ENCODE data around the gene TMEM209. TPM values are rescaled to one million over a fixed set of nuclear protein-coding genes. Genes with fewer than 3 reads are reported as not detected.
"Not testable (repeated sequence)": the region's sequence is repeated elsewhere in the genome, so short reads cannot be mapped to it uniquely, and the experiment has no call there.

Gene TMEM209
- total and polyA plus RNA-seq, 9 donors = 7.6 to 26.1 (median 14.9) TPM

- Histone ChIP-seq H3K27me3 (no peaks in the 10 kb centered on the region), H3K4me3 (no peak overlapping the region), H3K36me3 (no peaks in the 10 kb centered on the region), H3K4me1 (ENCODE audit: insufficient read depth) (no peaks in the 10 kb centered on the region), H3K27ac (no peak overlapping the region), H3K9me3 (no peaks in the 10 kb centered on the region)
- WGBS, 3 donors = 60 to 63% (median 63%) methylated on average over 5 of the region's 5 CpGs
- intact Hi-C loops (cut with DNase I) = no loop called here
- peak in 4 of 5 donors; percentile 27 to 48 (median 36) for DNase-seq
- TF ChIP-seq POLR2A (IDR thresholded peaks at IDR 0.05) (no peak), EP300 (IDR thresholded peaks at IDR 0.05) (no peak), CTCF (IDR thresholded peaks at IDR 0.05) (peak in 1 of 3 donors; percentile 20)
Measured at GRCh38 chr7:130242198-130243014, 37.2 kb upstream of the TMEM209 start.

- intact Hi-C loops (cut with DNase I) = no loop called here
- no peaks in the 10 kb centered on the region for H3K4me1 ChIP-seq (ENCODE audit: insufficient read depth)
- no peaks in the 10 kb centered on the region for H3K36me3 ChIP-seq
- no peak overlapping the region for H3K4me3 ChIP-seq
- no peak overlapping the region for H3K27ac ChIP-seq
- no peaks in the 10 kb centered on the region for H3K27me3 ChIP-seq
- WGBS, 3 donors = 83 to 96% (median 89%) methylated on average over 1 of the region's 1 CpG
- no peak for DNase-seq
- no peaks in the 10 kb centered on the region for H3K9me3 ChIP-seq
- TF ChIP-seq CTCF (IDR thresholded peaks at IDR 0.05) = no peak
- no peak for TF ChIP-seq EP300 (IDR thresholded peaks at IDR 0.05)
- no peak for TF ChIP-seq POLR2A (IDR thresholded peaks at IDR 0.05)
Measured at GRCh38 chr7:130240240-130240639, 35.0 kb upstream of the TMEM209 start.

- 79 to 88% (median 87%) methylated on average over 4 of the region's 4 CpGs for WGBS, 3 donors
- not testable (repeated sequence) for H3K9me3 ChIP-seq; H3K4me1 ChIP-seq (ENCODE audit: insufficient read depth); H3K36me3 ChIP-seq; DNase-seq; H3K27me3 ChIP-seq; H3K27ac ChIP-seq; H3K4me3 ChIP-seq
- intact Hi-C loops (cut with DNase I) = loop anchor here in 1 of 4 donors (5.0 kb wide), 1 partner anchor 1904 kb away; no protein-coding TSS in a partner anchor
Measured at GRCh38 chr7:130236361-130236760, 31.2 kb upstream of the TMEM209 start.

GRCh38 chr7:130234078-130234477 is 28.9 kb upstream of the TMEM209 start:
- intact Hi-C loops (cut with DNase I) = no loop called here
- no peak for DNase-seq
- Histone ChIP-seq H3K27ac (no peak overlapping the region), H3K27me3 (no peaks in the 10 kb centered on the region), H3K4me3 (no peak overlapping the region), H3K4me1 (ENCODE audit: insufficient read depth) (no peaks in the 10 kb centered on the region), H3K9me3 (no peaks in the 10 kb centered on the region), H3K36me3 (no peaks in the 10 kb centered on the region)
- WGBS, 3 donors = 87 to 90% (median 88%) methylated on average over 2 of the region's 2 CpGs
- TF ChIP-seq POLR2A (IDR thresholded peaks at IDR 0.05) (no peak), CTCF (IDR thresholded peaks at IDR 0.05) (no peak), EP300 (IDR thresholded peaks at IDR 0.05) (no peak)

GRCh38 chr7:130232209-130232608 is 27.0 kb upstream of the TMEM209 start:
- no peaks in the 10 kb centered on the region for H3K4me1 ChIP-seq (ENCODE audit: insufficient read depth)
- no peaks in the 10 kb centered on the region for H3K9me3 ChIP-seq
- no peak for DNase-seq
- no peak overlapping the region for H3K27ac ChIP-seq
- WGBS, 3 donors = 66 to 75% (median 74%) methylated on average over 2 of the region's 2 CpGs
- no peaks in the 10 kb centered on the region for H3K27me3 ChIP-seq
- no peak overlapping the region for H3K4me3 ChIP-seq
- intact Hi-C loops (cut with DNase I) = no loop called here
- TF ChIP-seq POLR2A (IDR thresholded peaks at IDR 0.05) (no peak), EP300 (IDR thresholded peaks at IDR 0.05) (no peak), CTCF (IDR thresholded peaks at IDR 0.05) (no peak)
- H3K36me3 ChIP-seq = no peaks in the 10 kb centered on the region
